NB4 (cell line): ENCODE data around the gene PDE4D.

Source experiments
- CTCF ChIP-seq: IDR thresholded peaks from one replicate; pipeline ENCODE4 v1.5.1; 2012; ENCODE audit warnings: low read depth, low read length
- MAX ChIP-seq: IDR thresholded peaks from 2 replicates; pipeline ENCODE4 v1.6.1; 2011; ENCODE audit warnings: low read depth, low read length
- MYC ChIP-seq: IDR thresholded peaks from 2 replicates; pipeline ENCODE4 v1.6.1; 2011; ENCODE audit warnings: low read depth, low read length
- POLR2A ChIP-seq: IDR thresholded peaks from 2 replicates; pipeline ENCODE4 v1.6.1; 2011; ENCODE audit warnings: mild to moderate bottlenecking; ENCODE audit not compliant: insufficient read length; ENCODE audit errors: extremely low read depth

GRCh38 chr5:59049095-59049494 lies 844.4 kb downstream of the PDE4D start:
- TF ChIP-seq CTCF, result no peak
- no peak for TF ChIP-seq POLR2A
- no peak for TF ChIP-seq MAX
- TF ChIP-seq MYC, result no peak
